K562 (cell line): ENCODE results near the gene DHX40. TPM values are rescaled to one million over a fixed set of nuclear protein-coding genes. Genes with fewer than 3 reads are reported as not detected.

Source experiments
- ATAC-seq: fragments of 200-7000 bp; cut with Tn5 transposase; 3 replicates; pipeline ENCODE4 v1.9.1; 2020; ENCODE audit warnings: moderate library complexity
- BruUV-seq: library from RNA; stranded (reverse); fragments of 400-500 nt; replicated peaks from 2 replicates; lab custom pipeline; 2021; lab: Mats Ljungman, UMichigan
- CTCF ChIA-PET: fragments of 300-600 bp; formaldehyde crosslinking; extraction: SDS; loops from one replicate; lab custom pipeline; 2021; ENCODE audit warnings: low intra/inter-chr PET ratio; lab: Yijun Ruan, JAX
- POLR2A ChIA-PET: fragments of 300-600, 350-650 bp; sonication (Branson Sonifier 250); formaldehyde crosslinking; extraction: SDS; loops from one replicate; lab custom pipeline; 2021; ENCODE audit warnings: antibody characterized with exemption, inconsistent platforms; lab: Yijun Ruan, JAX
- DNase-seq, 4 experiments: peaks; one replicate each; pipeline versions ENCODE4 v3.0.0 to v3.0.0-alpha.2; 2011 to 2018; ENCODE audit warnings: low spot score in 3 of 4, mixed read lengths in 3 of 4; ENCODE audit errors: extremely low read depth in 1 of 4
- FAIRE-seq: peaks from 2 replicates; lab custom pipeline; 2011; peaks lifted over from hg19 to GRCh38; lab: Jason Lieb, UNC
- H2AFZ ChIP-seq: 2 replicates; pipeline ENCODE4 v1.6.0; 2011; ENCODE audit warnings: low read depth, low read length, control low read depth, inconsistent platforms
- H3K27ac ChIP-seq: fragments of 200-600 bp; 3 replicates; pipeline ENCODE4 v1.8.0; 2011; ENCODE audit warnings: low read depth, mild to moderate bottlenecking, control low read depth, inconsistent platforms, low read length, moderate library complexity, mixed read lengths; ENCODE audit errors: extremely low read depth
- H3K27me3 ChIP-seq, 2 experiments: fragments of 300-600 bp in 1 of 2; 2 replicates in 1 of 2; 3 replicates in 1 of 2; pipeline versions ENCODE4 v1.6.0 to v1.8.0; 2011; ENCODE audit warnings: inconsistent platforms in 2 of 2, low read length in 2 of 2, mild to moderate bottlenecking in 1 of 2, mixed read lengths in 1 of 2, moderate library complexity in 1 of 2; ENCODE audit not compliant: control insufficient read depth in 2 of 2, insufficient read depth in 2 of 2
- H3K36me3 ChIP-seq: fragments of 300-600 bp; 3 replicates; pipeline ENCODE4 v1.8.0; 2011; ENCODE audit warnings: mild to moderate bottlenecking, low read length, inconsistent platforms; ENCODE audit not compliant: control insufficient read depth, insufficient read depth
- H3K4me1 ChIP-seq, 2 experiments: fragments of 200-600 bp in 1 of 2; replicated peaks in 1 of 2; 2 replicates in 1 of 2; 3 replicates in 1 of 2; pipeline versions ENCODE4 v1.5.1 to v1.8.0; 2011; ENCODE audit warnings: inconsistent platforms in 2 of 2, low read length in 2 of 2, mild to moderate bottlenecking in 1 of 2, mixed read lengths in 1 of 2, moderate library complexity in 1 of 2; ENCODE audit not compliant: control insufficient read depth in 2 of 2, insufficient read depth in 2 of 2
- H3K4me2 ChIP-seq: 2 replicates; pipeline ENCODE4 v1.6.1; 2011; ENCODE audit warnings: low read length, control low read depth, inconsistent platforms, mixed read lengths; ENCODE audit not compliant: insufficient read depth
- H3K4me3 ChIP-seq: fragments of 200-600 bp; sonication (generic), shearing (Covaris generic); 2 replicates; pipeline ENCODE4 v1.5.1; 2016; ENCODE audit warnings: control low read depth, inconsistent platforms
- H3K79me2 ChIP-seq: fragments of 200-600 bp; 3 replicates; pipeline ENCODE4 v1.8.0; 2011; ENCODE audit warnings: low read length, inconsistent platforms; ENCODE audit not compliant: control insufficient read depth, insufficient read depth
- H3K9ac ChIP-seq, 2 experiments: 2 replicates each; pipeline versions ENCODE4 v1.6.0 to v1.6.1; 2011; ENCODE audit warnings: low read depth in 2 of 2, low read length in 2 of 2, control low read depth in 1 of 2, inconsistent platforms in 1 of 2, mild to moderate bottlenecking in 1 of 2, mixed read lengths in 1 of 2; ENCODE audit not compliant: insufficient read depth in 1 of 2
- H3K9me1 ChIP-seq: one replicate; pipeline ENCODE4 v1.6.0; 2011; ENCODE audit warnings: inconsistent platforms, mild to moderate bottlenecking, low read length, moderate library complexity; ENCODE audit not compliant: control insufficient read depth, insufficient read depth
- H3K9me3 ChIP-seq: replicated peaks from 2 replicates; pipeline ENCODE4 v1.5.1; 2011; ENCODE audit warnings: low read depth, low read length, inconsistent platforms; ENCODE audit not compliant: control insufficient read depth, insufficient read depth
- H4K20me1 ChIP-seq: replicated peaks from 2 replicates; pipeline ENCODE4 v1.6.1; 2011; ENCODE audit warnings: low read length, inconsistent platforms, mixed read lengths; ENCODE audit not compliant: control insufficient read depth, insufficient read depth
- CHD1 ChIP-seq: fragments of 200-600 bp; sonication (generic); IDR thresholded peaks from one replicate; pipeline ENCODE4 v1.6.1; 2012; ENCODE audit warnings: mild to moderate bottlenecking, moderate library complexity, low read length, inconsistent platforms
- CREB3L1 ChIP-seq: fragments of 450-650 bp; IDR thresholded peaks from 2 replicates; pipeline ENCODE4 v1.6.1; 2014; ENCODE audit warnings: low read depth, mild to moderate bottlenecking, moderate library complexity, borderline replicate concordance
- JUN ChIP-seq, 2 experiments: sonication (generic) in 1 of 2; formaldehyde crosslinking in 1 of 2; IDR thresholded peaks; 2 replicates each; pipeline versions ENCODE4 v1.6.1 to v1.8.0; 2012 to 2022; ENCODE audit warnings: borderline replicate concordance in 2 of 2, mild to moderate bottlenecking in 2 of 2, improper control_type of control experiment in 1 of 2, low read depth in 1 of 2, low read length in 1 of 2, missing genetic modification reagents in 1 of 2
- LCOR ChIP-seq: sonication (generic); formaldehyde crosslinking; IDR thresholded peaks from 2 replicates; pipeline ENCODE4 v1.8.0; 2022; ENCODE audit warnings: mild to moderate bottlenecking, missing genetic modification reagents
- MAZ ChIP-seq, 2 experiments: fragments of 450-650 bp in 1 of 2; sonication (generic) in 1 of 2; formaldehyde crosslinking; IDR thresholded peaks in 1 of 2; conservative IDR thresholded peaks in 1 of 2; 2 replicates each; pipeline versions ENCODE4 v1.4.0 to v1.5.0; 2020; ENCODE audit warnings: mild to moderate bottlenecking in 1 of 2, missing genetic modification reagents in 1 of 2
- RBFOX2 ChIP-seq: fragments of 200-400 bp; formaldehyde crosslinking; IDR thresholded peaks from 2 replicates; pipeline ENCODE4 v1.6.1; 2017; ENCODE audit warnings: low read depth, mild to moderate bottlenecking, low read length, moderate library complexity
- TSC22D4 ChIP-seq: fragments of 450-650 bp; IDR thresholded peaks from 2 replicates; pipeline ENCODE4 v1.6.1; 2016; ENCODE audit warnings: missing genetic modification characterization, missing biosample characterization, control low read depth
- XRCC3 ChIP-seq: fragments of 450-650 bp; IDR thresholded peaks from 2 replicates; pipeline ENCODE4 v1.6.1; 2017; ENCODE audit warnings: mild to moderate bottlenecking, moderate library complexity
- XRCC4 ChIP-seq: IDR thresholded peaks from one replicate; pipeline ENCODE4 v1.6.1; 2011; ENCODE audit not compliant: insufficient read depth, insufficient read length; ENCODE audit errors: extremely low read depth
- ZNF12 ChIP-seq: sonication (generic); formaldehyde crosslinking; IDR thresholded peaks from 2 replicates; pipeline ENCODE4 v1.4.0; 2020; ENCODE audit warnings: mild to moderate bottlenecking, missing genetic modification reagents
- WGBS: fragments of 100-300 bp; shearing (Covaris generic); methylation state at CpG from one replicate; pipeline ENCODE4 v1.1.6; 2016; ENCODE audit warnings: low coverage, mixed read lengths; ENCODE audit not compliant: insufficient coverage; ENCODE audit errors: missing lambda C conversion rate; 5-methylcytosine and 5-hydroxymethylcytosine counted together
- in situ Hi-C: fragments of 300-500 bp; cut with MboI; formaldehyde crosslinking; loops from 4 replicates; pipeline ENCODE4 v1.15.0; 2018; ENCODE audit warnings: inconsistent platforms, mixed read lengths
- intact Hi-C: fragments of 100-400 bp; cut with micrococcal nuclease; formaldehyde crosslinking; loops from 2 replicates; pipeline ENCODE4 v1.14.2; 2022
- polyA plus RNA-seq, 8 experiments: library from polyadenylated mRNA; depleted of rRNA in 4 of 8; stranded (reverse) in 5 of 8; unstranded in 3 of 8; fragments of >200 nt; fragmentation: Nextera tagmentation in 2 of 8; fragmentation: Illumina TruSeq in 1 of 8; extraction: Ambion mirVana in 2 of 8; extraction: Trizol in 1 of 8; gene quantifications; 2 replicates each; pipeline versions ENCODE4 v1.2.1 to v1.2.3, GENCODE V29; 2011 to 2014; ENCODE audit warnings: inconsistent platforms in 1 of 8, missing spikeins in 1 of 8
- total RNA-seq, 7 experiments: library from RNA; depleted of rRNA in 6 of 7; stranded (reverse); fragments of >200 nt in 6 of 7; fragmentation: Illumina TruSeq in 2 of 7; extraction: Trizol in 2 of 7; gene quantifications; 2 replicates each; pipeline versions ENCODE4 v1.2.1 to v1.2.3, GENCODE V29; 2011 to 2021; ENCODE audit warnings: low replicate concordance in 1 of 7
- TF ChIP-seq, protein P1 (sequence below): fragments of 450-650 bp; formaldehyde crosslinking; conservative IDR thresholded peaks from 2 replicates; pipeline ENCODE4 v1.4.0; 2022; ENCODE audit warnings: mild to moderate bottlenecking, missing genetic modification characterization
- TF ChIP-seq, protein P2 (sequence below): sonication (generic); formaldehyde crosslinking; IDR thresholded peaks from 2 replicates; pipeline ENCODE4 v1.8.1; 2023; ENCODE audit warnings: mild to moderate bottlenecking, missing genetic modification reagents
- TF ChIP-seq, protein P3 (sequence below): sonication (generic); IDR thresholded peaks from 2 replicates; pipeline ENCODE4 v1.6.1; 2016

The DHX40 gene
- total and polyA plus RNA-seq, 9 of the 15 experiments (the other 6 are each of a cell fraction or from before 2014, with no cell fraction given), result 7.2 to 38.6 (median 18.7) TPM

- TF ChIP-seq, protein P1, sequence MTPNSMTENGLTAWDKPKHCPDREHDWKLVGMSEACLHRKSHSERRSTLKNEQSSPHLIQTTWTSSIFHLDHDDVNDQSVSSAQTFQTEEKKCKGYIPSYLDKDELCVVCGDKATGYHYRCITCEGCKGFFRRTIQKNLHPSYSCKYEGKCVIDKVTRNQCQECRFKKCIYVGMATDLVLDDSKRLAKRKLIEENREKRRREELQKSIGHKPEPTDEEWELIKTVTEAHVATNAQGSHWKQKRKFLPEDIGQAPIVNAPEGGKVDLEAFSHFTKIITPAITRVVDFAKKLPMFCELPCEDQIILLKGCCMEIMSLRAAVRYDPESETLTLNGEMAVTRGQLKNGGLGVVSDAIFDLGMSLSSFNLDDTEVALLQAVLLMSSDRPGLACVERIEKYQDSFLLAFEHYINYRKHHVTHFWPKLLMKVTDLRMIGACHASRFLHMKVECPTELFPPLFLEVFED (CRISPR knock-in tag), result 0 out of 2 replicates have a peak, but pooled peaks have one; percentile 9
- TF ChIP-seq CHD1 (peak; percentile 89), RBFOX2 (0 out of 2 replicates have a peak, but pooled peaks have one; percentile 67), LCOR (CRISPR knock-in tag) (no peak)
- TF ChIP-seq, protein P2, sequence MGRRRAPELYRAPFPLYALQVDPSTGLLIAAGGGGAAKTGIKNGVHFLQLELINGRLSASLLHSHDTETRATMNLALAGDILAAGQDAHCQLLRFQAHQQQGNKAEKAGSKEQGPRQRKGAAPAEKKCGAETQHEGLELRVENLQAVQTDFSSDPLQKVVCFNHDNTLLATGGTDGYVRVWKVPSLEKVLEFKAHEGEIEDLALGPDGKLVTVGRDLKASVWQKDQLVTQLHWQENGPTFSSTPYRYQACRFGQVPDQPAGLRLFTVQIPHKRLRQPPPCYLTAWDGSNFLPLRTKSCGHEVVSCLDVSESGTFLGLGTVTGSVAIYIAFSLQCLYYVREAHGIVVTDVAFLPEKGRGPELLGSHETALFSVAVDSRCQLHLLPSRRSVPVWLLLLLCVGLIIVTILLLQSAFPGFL, result no peak
Measured at GRCh38 chr17:59620064-59620359, 54.6 kb downstream of the DHX40 start (continued).

DNA sequence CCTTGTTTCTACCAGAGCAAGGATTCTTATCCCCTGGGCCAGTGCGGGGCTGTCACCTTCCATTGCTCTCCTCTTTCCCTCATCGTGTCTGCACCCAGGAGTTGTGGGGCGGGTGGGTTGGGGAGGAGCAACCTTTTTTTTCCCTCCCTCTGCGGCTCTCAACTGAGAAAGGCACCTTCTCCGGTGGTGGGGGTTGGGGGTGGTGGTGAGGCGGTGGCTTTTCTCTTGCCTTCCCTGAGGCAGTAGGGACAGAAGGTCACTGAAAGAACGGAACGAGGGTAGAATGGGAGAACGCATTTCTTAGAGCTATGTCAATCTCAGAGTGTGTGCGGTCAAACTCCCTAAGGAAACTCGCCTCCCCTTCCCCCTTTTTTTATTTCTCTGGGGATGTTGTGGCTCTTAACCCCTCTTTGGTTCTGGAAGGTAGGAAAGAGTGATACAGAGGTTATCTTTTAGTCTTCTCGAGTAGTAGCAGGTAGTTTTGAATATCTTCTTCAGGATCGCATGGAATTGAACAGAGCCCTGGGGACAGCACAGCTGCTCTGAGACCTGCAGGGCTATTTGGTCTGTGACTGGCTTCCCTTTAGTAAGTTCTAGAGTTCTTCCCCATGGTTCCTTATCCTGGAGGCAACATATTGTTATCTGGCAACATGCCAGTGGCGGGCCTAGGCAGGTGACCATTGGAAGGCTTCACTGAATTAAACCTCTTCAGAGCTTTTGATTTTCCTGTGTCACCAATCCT lies 55.3 kb downstream of the DHX40 start:
- peaks cover 82% of the 10 kb centered on the region for H3K79me2 ChIP-seq
- peak overlapping the region; percentile 96 for H3K9ac ChIP-seq
- 0% methylated on average over 8 of the region's 14 CpGs for WGBS
- peaks cover 11 to 23% of the 10 kb centered on the region in 2 experiments; a peak in 4 of 5 replicates for H3K4me1 ChIP-seq
- intact Hi-C loops, result loop anchor here (5.0 kb wide), 1 partner anchor 98 kb away; no protein-coding TSS in a partner anchor
- H3K9me1 ChIP-seq, result no peaks in the 10 kb centered on the region
- H4K20me1 ChIP-seq, result peaks cover 34% of the 10 kb centered on the region
- ChIA-PET POLR2A (interaction anchor here (0.6 to 7.4 kb wide), 10 partner anchors 8 to 183 kb away, joined by 3 to 45 read pairs (median 4); partner anchors contain the start of gene DHX40), CTCF (no interaction called here)
- H3K9me3 ChIP-seq, result no peaks in the 10 kb centered on the region
- in situ Hi-C loops, result no loop called here
- peak overlapping the region; percentile 92 for H3K4me2 ChIP-seq
- H3K36me3 ChIP-seq, result peaks cover 38% of the 10 kb centered on the region; the same call in 2 of the 3 replicates
- BruUV-seq, result TSS peak; percentile 47
- H3K27ac ChIP-seq, result peak overlapping the region; percentile 98
- DNase-seq (peak; percentile 56 to 90 (median 70)), ATAC-seq (peak; percentile 60), FAIRE-seq (peak; percentile 76)
- no peak overlapping the region for H2AFZ ChIP-seq
- no peaks in the 10 kb centered on the region for H3K27me3 ChIP-seq
- H3K4me3 ChIP-seq, result peak overlapping the region; percentile 97
- TF ChIP-seq XRCC4 (no peak), MAZ (CRISPR knock-in tag; conservative IDR thresholded peaks at IDR 0.05 in 1 of 2, IDR thresholded peaks at IDR 0.05 in 1 of 2) (0 out of 4 replicates have a peak, but pooled peaks of 1 of the 2 experiments have one; percentile 15), ZNF12 (CRISPR knock-in tag) (no peak), XRCC3 (no peak), CREB3L1 (peak; percentile 77; the same call in 1 of the 2 replicates), JUN (IDR thresholded peaks at IDR 0.05; ENCODE audit: borderline replicate concordance, low read depth, low read length) (no peak), JUN (CRISPR knock-in tag; IDR thresholded peaks at IDR 0.05; ENCODE audit: borderline replicate concordance) (no peak), TSC22D4 (tag) (no peak)
- TF ChIP-seq, protein P3, sequence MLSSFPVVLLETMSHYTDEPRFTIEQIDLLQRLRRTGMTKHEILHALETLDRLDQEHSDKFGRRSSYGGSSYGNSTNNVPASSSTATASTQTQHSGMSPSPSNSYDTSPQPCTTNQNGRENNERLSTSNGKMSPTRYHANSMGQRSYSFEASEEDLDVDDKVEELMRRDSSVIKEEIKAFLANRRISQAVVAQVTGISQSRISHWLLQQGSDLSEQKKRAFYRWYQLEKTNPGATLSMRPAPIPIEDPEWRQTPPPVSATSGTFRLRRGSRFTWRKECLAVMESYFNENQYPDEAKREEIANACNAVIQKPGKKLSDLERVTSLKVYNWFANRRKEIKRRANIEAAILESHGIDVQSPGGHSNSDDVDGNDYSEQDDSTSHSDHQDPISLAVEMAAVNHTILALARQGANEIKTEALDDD, result peak; percentile 47; the same call in 1 of the 2 replicates
